ENCODE data around the gene TCF4. TPM values are rescaled to one million over a fixed set of nuclear protein-coding genes. Genes with fewer than 3 reads are reported as not detected.

TCF4 gene
- total RNA-seq, 1 donor from 2014 or later = 205 TPM

DNA sequence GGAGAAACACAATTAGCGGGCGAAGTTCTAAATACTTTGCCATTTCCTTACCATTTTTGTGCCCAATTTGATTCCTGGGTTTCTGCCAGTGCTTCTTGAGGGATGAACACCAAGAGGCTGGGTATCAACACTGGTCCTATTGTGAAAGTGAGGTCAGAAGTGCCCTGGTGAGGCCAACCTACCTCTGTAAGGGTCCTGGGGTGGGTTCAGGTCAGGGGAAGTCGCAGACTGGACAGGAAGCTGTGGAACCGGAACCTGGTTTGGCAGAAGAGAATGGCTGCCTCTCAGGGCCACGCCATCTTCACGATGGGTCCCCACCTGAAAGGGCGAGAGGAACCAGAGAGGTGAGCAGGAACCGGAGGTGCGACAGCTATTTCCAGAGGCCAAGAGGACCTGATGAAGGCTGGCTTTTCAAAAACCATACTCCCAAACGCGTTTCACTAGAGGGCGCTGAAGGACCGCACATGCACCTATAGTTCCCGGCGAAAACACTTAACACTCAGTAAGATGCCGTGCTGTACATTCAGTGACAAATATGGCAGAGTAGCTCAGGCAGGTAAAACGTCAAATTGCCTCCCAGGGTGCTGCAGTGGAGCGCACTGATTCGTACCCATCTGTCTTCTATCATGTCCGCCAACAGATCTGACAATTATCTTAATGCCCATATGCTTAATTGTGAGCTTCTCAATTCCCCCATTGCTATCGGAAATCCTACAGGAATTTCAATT lies 353.5 kb downstream of the TCF4 start:
- H3K9ac ChIP-seq (ENCODE audit: low read depth in 1 of 3, low read length in 3 of 3) = no peak overlapping the region

DNA sequence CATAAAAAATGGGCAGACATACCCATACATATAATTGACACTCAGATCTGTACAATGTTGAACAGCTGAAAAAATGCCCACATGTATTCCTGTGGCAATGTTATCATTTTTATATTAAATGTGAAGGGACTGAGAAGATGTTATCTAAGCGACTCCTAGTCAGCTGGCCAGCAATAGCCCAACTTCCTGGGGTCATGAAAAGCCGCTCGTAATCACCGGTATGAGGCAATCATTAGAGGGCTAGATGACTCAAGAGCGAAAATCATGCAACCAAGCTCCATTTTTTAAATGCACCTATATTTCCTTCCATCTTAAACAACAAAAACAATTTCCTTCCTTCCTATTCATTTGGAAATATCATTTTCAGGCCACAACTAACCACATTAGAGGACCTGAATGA lies 354.1 kb downstream of the TCF4 start:
- Histone ChIP-seq H3K4me3 (ENCODE audit: low read length in 3 of 3) (no peak overlapping the region), H3K9me3 (ENCODE audit: control insufficient read depth in 3 of 3, low read length in 3 of 3) (no peaks in the 10 kb centered on the region), H3K36me3 (ENCODE audit: control insufficient read depth in 3 of 3, insufficient read depth in 3 of 3, low read length in 3 of 3) (peaks cover 26 to 37% (median 36%) of the 10 kb centered on the region in 3 donors), H3K9ac (ENCODE audit: low read depth in 1 of 3, low read length in 3 of 3) (no peak overlapping the region), H3K27me3 (ENCODE audit: control insufficient read depth in 3 of 3, insufficient read depth in 3 of 3, low read length in 3 of 3) (no peaks in the 10 kb centered on the region), H3K27ac (ENCODE audit: low read depth, low read length) (no peak overlapping the region), H3K4me1 (ENCODE audit: control insufficient read depth in 3 of 3, insufficient read depth in 3 of 3, low read length in 3 of 3) (peaks cover 8 to 15% (median 10%) of the 10 kb centered on the region in 3 donors)

More for the DNA sequence above, 353.5 kb downstream of the TCF4 start:
- H3K4me3 ChIP-seq (ENCODE audit: low read length in 3 of 3) = peak overlapping the region in 2 of 3 donors; percentile 31 to 49
- peaks cover 25 to 31% (median 31%) of the 10 kb centered on the region in 3 donors for H3K36me3 ChIP-seq (ENCODE audit: control insufficient read depth in 3 of 3, insufficient read depth in 3 of 3, low read length in 3 of 3)
- peaks cover 8 to 15% (median 10%) of the 10 kb centered on the region in 3 donors for H3K4me1 ChIP-seq (ENCODE audit: control insufficient read depth in 3 of 3, insufficient read depth in 3 of 3, low read length in 3 of 3)
- peak overlapping the region; percentile 32 for H3K27ac ChIP-seq (ENCODE audit: low read depth, low read length)
- no peaks in the 10 kb centered on the region for H3K9me3 ChIP-seq (ENCODE audit: control insufficient read depth in 3 of 3, low read length in 3 of 3)
- no peaks in the 10 kb centered on the region for H3K27me3 ChIP-seq (ENCODE audit: control insufficient read depth in 3 of 3, insufficient read depth in 3 of 3, low read length in 3 of 3)

DNA sequence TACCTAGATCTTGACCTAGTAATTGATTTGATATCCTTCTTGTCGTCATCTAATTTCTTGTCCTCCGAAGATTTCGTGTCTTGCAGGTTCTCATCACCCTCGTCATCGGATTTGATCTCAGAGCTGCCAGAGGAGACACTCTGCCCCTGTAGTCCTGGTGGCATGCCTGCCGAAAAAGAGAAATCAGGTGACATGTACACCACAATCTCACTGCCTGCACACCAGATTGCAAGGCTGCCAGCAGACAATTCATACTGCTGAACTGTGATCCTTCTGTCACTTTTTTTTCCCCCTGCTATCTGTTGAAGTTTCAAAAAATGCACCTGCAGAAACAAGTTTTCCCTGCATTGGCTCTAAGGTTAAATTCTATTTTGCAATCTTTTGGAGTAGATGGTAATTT lies 355.5 kb downstream of the TCF4 start:
- no peaks in the 10 kb centered on the region for H3K27me3 ChIP-seq (ENCODE audit: control insufficient read depth in 3 of 3, insufficient read depth in 3 of 3, low read length in 3 of 3)
- H3K36me3 ChIP-seq (ENCODE audit: control insufficient read depth in 3 of 3, insufficient read depth in 3 of 3, low read length in 3 of 3) = peaks cover 36 to 50% (median 46%) of the 10 kb centered on the region in 3 donors
- H3K27ac ChIP-seq (ENCODE audit: low read depth, low read length) = no peak overlapping the region
- H3K9me3 ChIP-seq (ENCODE audit: control insufficient read depth in 3 of 3, low read length in 3 of 3) = no peaks in the 10 kb centered on the region
- no peak overlapping the region for H3K9ac ChIP-seq (ENCODE audit: low read depth in 1 of 3, low read length in 3 of 3)
- peaks cover 8 to 15% (median 10%) of the 10 kb centered on the region in 3 donors for H3K4me1 ChIP-seq (ENCODE audit: control insufficient read depth in 3 of 3, insufficient read depth in 3 of 3, low read length in 3 of 3)
- no peak overlapping the region for H3K4me3 ChIP-seq (ENCODE audit: low read length in 3 of 3)

DNA sequence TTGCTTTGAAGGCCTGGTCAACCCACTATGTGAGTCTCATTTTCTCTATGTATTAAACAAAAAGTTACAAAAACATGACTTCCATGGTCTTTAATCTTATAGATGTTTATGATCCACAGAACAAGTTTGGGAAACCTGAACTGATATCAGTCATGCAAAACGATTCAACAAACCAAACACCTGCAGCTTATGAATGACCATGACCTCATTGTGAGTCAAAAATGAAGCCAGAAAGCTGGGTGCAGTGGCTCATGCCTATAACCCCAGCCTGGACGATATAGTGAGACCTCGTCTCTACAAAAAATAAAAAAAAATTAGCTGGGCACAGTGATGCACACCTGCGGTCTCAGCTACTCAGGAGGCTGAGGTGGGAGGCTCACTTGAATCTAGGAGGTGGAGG lies 358.3 kb downstream of the TCF4 start:
- H3K9me3 ChIP-seq (ENCODE audit: control insufficient read depth in 3 of 3, low read length in 3 of 3) = no peaks in the 10 kb centered on the region
- H3K27ac ChIP-seq (ENCODE audit: low read depth, low read length) = no peak overlapping the region
- peaks cover 3 to 6% (median 4%) of the 10 kb centered on the region in 3 donors for H3K4me1 ChIP-seq (ENCODE audit: control insufficient read depth in 3 of 3, insufficient read depth in 3 of 3, low read length in 3 of 3)
- H3K27me3 ChIP-seq (ENCODE audit: control insufficient read depth in 3 of 3, insufficient read depth in 3 of 3, low read length in 3 of 3) = no peaks in the 10 kb centered on the region
- peaks cover 36 to 65% (median 54%) of the 10 kb centered on the region in 3 donors for H3K36me3 ChIP-seq (ENCODE audit: control insufficient read depth in 3 of 3, insufficient read depth in 3 of 3, low read length in 3 of 3)
- no peak overlapping the region for H3K4me3 ChIP-seq (ENCODE audit: low read length in 3 of 3)
- no peak overlapping the region for H3K9ac ChIP-seq (ENCODE audit: low read depth in 1 of 3, low read length in 3 of 3)

DNA sequence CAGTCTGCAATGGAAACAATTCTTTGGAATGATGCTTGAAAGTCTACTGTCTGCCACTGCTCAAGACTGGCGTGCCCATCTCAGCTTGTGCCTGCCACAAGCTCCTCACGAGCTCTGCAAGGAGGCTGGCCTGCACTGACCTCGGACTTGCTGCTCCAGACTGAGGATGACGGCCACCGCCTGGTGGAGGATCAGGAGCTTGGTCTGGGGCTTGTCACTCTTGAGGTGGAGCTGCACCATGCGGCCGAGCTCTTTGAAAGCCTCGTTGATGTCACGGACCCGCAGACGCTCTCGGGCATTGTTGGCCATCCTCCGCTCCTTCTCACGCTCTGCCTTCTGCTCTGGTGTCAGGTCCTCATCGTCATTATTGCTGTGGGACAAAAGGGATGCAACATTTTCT lies 359.3 kb downstream of the TCF4 start:
- peaks cover 34 to 61% (median 51%) of the 10 kb centered on the region in 3 donors for H3K36me3 ChIP-seq (ENCODE audit: control insufficient read depth in 3 of 3, insufficient read depth in 3 of 3, low read length in 3 of 3)

DNA sequence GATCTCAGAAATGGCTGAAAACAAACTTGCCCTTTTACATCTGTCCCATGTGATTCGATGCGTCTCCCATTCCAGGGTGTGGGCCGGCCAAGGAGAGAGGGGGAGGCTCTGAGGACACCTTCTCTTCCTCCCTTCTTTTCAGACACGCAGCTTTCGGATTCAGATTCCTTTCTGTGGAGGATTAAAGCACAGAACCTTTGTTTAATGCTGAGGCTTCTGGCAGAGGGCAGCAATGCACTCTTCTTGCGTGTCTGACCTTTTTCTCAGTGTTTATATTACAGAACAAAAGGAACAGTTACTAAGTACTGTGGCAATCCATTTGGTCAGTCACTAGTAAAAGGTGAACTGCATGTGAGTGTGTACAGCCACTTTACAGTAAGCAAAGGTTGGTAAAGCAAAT lies 359.8 kb downstream of the TCF4 start:
- no peaks in the 10 kb centered on the region for H3K27me3 ChIP-seq (ENCODE audit: control insufficient read depth in 3 of 3, insufficient read depth in 3 of 3, low read length in 3 of 3)
- H3K9me3 ChIP-seq (ENCODE audit: control insufficient read depth in 3 of 3, low read length in 3 of 3) = no peaks in the 10 kb centered on the region
- no peak overlapping the region for H3K9ac ChIP-seq (ENCODE audit: low read depth in 1 of 3, low read length in 3 of 3)
- H3K4me3 ChIP-seq (ENCODE audit: low read length in 3 of 3) = no peak overlapping the region
- H3K27ac ChIP-seq (ENCODE audit: low read depth, low read length) = no peak overlapping the region
- H3K4me1 ChIP-seq (ENCODE audit: control insufficient read depth in 3 of 3, insufficient read depth in 3 of 3, low read length in 3 of 3) = no peaks in the 10 kb centered on the region
- H3K36me3 ChIP-seq (ENCODE audit: control insufficient read depth in 3 of 3, insufficient read depth in 3 of 3, low read length in 3 of 3) = peaks cover 29 to 58% (median 51%) of the 10 kb centered on the region in 3 donors

More for the DNA sequence above, 359.3 kb downstream of the TCF4 start:
- no peaks in the 10 kb centered on the region for H3K9me3 ChIP-seq (ENCODE audit: control insufficient read depth in 3 of 3, low read length in 3 of 3)
- no peaks in the 10 kb centered on the region for H3K4me1 ChIP-seq (ENCODE audit: control insufficient read depth in 3 of 3, insufficient read depth in 3 of 3, low read length in 3 of 3)
- H3K9ac ChIP-seq (ENCODE audit: low read depth in 1 of 3, low read length in 3 of 3) = no peak overlapping the region
- H3K27ac ChIP-seq (ENCODE audit: low read depth, low read length) = no peak overlapping the region
- no peaks in the 10 kb centered on the region for H3K27me3 ChIP-seq (ENCODE audit: control insufficient read depth in 3 of 3, insufficient read depth in 3 of 3, low read length in 3 of 3)
- no peak overlapping the region for H3K4me3 ChIP-seq (ENCODE audit: low read length in 3 of 3)

DNA sequence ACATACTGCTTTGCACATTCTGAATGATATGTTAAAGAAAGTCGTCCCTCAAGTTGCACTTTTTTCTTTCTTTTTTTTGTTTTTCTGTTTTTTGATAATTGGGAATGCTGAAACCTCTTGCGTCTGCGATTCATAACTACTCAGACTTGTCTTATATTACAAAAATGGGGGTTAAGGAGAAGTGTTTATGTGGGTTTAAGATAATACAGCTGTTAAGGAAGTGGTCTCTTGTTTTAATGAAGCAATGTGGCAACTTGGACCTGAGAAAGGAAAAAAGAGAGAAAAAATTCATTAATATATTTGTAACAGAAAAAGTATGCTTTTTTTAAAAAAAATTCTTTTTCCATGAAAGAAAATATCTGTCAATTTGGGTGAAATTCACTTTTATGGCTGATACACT lies 360.2 kb downstream of the TCF4 start:
- no peak overlapping the region for H3K9ac ChIP-seq (ENCODE audit: low read depth in 1 of 3, low read length in 3 of 3)

DNA sequence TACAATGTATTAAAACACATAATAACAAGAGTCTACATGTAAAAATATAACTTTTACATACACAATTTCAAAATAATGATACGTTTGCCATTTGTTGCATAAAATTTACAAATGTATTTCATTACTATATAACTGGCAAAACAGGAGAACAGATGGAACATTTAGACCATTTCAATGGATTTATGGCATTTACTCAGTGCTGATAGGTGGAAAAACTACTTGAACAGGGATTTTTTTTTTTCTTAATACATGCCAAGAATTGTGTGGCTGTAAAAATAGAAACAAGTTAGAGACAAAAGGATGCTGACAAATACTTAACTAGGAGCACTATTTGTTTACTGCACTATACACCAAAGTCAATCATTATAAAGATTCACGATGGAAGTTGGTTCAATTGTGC lies 361.9 kb downstream of the TCF4 start:
- Histone ChIP-seq H3K9ac (ENCODE audit: low read depth in 1 of 3, low read length in 3 of 3) (no peak overlapping the region), H3K36me3 (ENCODE audit: control insufficient read depth in 3 of 3, insufficient read depth in 3 of 3, low read length in 3 of 3) (peaks cover 17 to 42% (median 40%) of the 10 kb centered on the region in 3 donors), H3K27me3 (ENCODE audit: control insufficient read depth in 3 of 3, insufficient read depth in 3 of 3, low read length in 3 of 3) (no peaks in the 10 kb centered on the region), H3K9me3 (ENCODE audit: control insufficient read depth in 3 of 3, low read length in 3 of 3) (no peaks in the 10 kb centered on the region), H3K4me1 (ENCODE audit: control insufficient read depth in 3 of 3, insufficient read depth in 3 of 3, low read length in 3 of 3) (no peaks in the 10 kb centered on the region), H3K27ac (ENCODE audit: low read depth, low read length) (no peak overlapping the region), H3K4me3 (ENCODE audit: low read length in 3 of 3) (no peak overlapping the region)

More for the DNA sequence above, 360.2 kb downstream of the TCF4 start:
- H3K9me3 ChIP-seq (ENCODE audit: control insufficient read depth in 3 of 3, low read length in 3 of 3) = no peaks in the 10 kb centered on the region
- no peaks in the 10 kb centered on the region for H3K4me1 ChIP-seq (ENCODE audit: control insufficient read depth in 3 of 3, insufficient read depth in 3 of 3, low read length in 3 of 3)
- no peak overlapping the region for H3K27ac ChIP-seq (ENCODE audit: low read depth, low read length)
- H3K36me3 ChIP-seq (ENCODE audit: control insufficient read depth in 3 of 3, insufficient read depth in 3 of 3, low read length in 3 of 3) = peaks cover 28 to 57% (median 47%) of the 10 kb centered on the region in 3 donors
- no peaks in the 10 kb centered on the region for H3K27me3 ChIP-seq (ENCODE audit: control insufficient read depth in 3 of 3, insufficient read depth in 3 of 3, low read length in 3 of 3)
- no peak overlapping the region for H3K4me3 ChIP-seq (ENCODE audit: low read length in 3 of 3)

DNA sequence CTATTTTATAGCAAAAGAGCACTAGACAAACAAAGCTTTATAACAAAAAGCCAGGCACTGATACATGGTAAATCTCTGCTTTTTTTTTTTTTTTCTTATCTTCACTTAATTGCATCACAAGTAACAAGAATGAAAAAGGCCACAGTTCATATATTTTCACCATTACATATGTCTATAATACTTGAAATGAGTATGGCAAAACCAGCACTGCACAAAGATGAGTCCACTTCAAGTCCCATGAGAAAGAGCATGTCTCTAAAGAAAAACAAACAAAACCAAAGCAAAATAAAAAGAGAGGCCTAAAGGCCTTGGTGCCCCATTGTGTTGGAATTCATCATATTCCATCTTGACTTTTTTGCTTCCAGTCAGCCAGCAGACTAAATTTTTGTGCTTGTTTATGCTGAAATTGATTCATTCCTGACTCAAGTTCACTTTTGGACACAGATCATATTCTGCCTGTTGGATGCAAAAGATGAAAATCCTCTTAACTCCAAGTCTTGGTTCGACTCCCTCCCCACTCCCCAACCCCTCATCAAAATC lies 363.8 kb downstream of the TCF4 start:
- Histone ChIP-seq H3K27ac (ENCODE audit: low read depth, low read length) (no peak overlapping the region), H3K9me3 (ENCODE audit: control insufficient read depth in 3 of 3, low read length in 3 of 3) (no peaks in the 10 kb centered on the region), H3K27me3 (ENCODE audit: control insufficient read depth in 3 of 3, insufficient read depth in 3 of 3, low read length in 3 of 3) (no peaks in the 10 kb centered on the region), H3K4me1 (ENCODE audit: control insufficient read depth in 3 of 3, insufficient read depth in 3 of 3, low read length in 3 of 3) (peaks cover 2 to 5% (median 3%) of the 10 kb centered on the region in 3 donors), H3K36me3 (ENCODE audit: control insufficient read depth in 3 of 3, insufficient read depth in 3 of 3, low read length in 3 of 3) (peaks cover 13 to 31% (median 29%) of the 10 kb centered on the region in 3 donors), H3K9ac (ENCODE audit: low read depth in 1 of 3, low read length in 3 of 3) (no peak overlapping the region), H3K4me3 (ENCODE audit: low read length in 3 of 3) (no peak overlapping the region)

DNA sequence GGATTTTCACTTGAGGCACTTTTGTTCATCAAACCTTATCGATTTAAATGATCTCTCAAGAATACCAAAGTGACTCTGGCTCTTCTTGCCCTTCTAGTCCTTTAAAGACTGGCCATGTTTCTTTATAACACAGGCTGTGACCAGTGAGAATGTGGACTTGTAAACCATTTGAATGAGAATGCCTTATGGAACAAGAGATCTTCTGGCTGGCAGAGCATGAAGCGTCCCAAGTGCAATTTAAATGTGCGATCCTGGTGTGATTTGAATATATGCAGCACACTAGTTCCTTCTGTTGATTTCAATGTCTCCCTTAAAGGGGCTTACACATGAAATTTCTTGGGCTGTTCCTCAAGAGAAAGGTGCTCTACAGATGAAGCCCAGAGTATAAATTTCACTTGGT lies 366.4 kb downstream of the TCF4 start:
- H3K27me3 ChIP-seq (ENCODE audit: control insufficient read depth in 3 of 3, insufficient read depth in 3 of 3, low read length in 3 of 3) = no peaks in the 10 kb centered on the region
- H3K27ac ChIP-seq (ENCODE audit: low read depth, low read length) = no peak overlapping the region
- H3K9me3 ChIP-seq (ENCODE audit: control insufficient read depth in 3 of 3, low read length in 3 of 3) = no peaks in the 10 kb centered on the region
- H3K9ac ChIP-seq (ENCODE audit: low read depth in 1 of 3, low read length in 3 of 3) = no peak overlapping the region
- H3K4me1 ChIP-seq (ENCODE audit: control insufficient read depth in 3 of 3, insufficient read depth in 3 of 3, low read length in 3 of 3) = peaks cover 2 to 5% (median 3%) of the 10 kb centered on the region in 3 donors
- no peak overlapping the region for H3K4me3 ChIP-seq (ENCODE audit: low read length in 3 of 3)
- H3K36me3 ChIP-seq (ENCODE audit: control insufficient read depth in 3 of 3, insufficient read depth in 3 of 3, low read length in 3 of 3) = peaks cover 0 to 10% (median 8%) of the 10 kb centered on the region in 3 donors
